PC-3 (cell line): ENCODE measurements around the gene KRT81. TPM values are rescaled to one million over a fixed set of nuclear protein-coding genes. Genes with fewer than 3 reads are reported as not detected.

Experiments used
- ATAC-seq: fragments of 200-7000 bp; cut with Tn5 transposase; 2 replicates; pipeline ENCODE4 v1.9.1; 2020; ENCODE audit warnings: mild to moderate bottlenecking, moderate library complexity
- BruUV-seq: library from RNA; stranded (reverse); fragments of 400-500 nt; replicated peaks from 2 replicates; lab custom pipeline; 2021; lab: Mats Ljungman, UMichigan
- CTCF ChIA-PET: fragments of 300-600 bp; sonication (Branson Sonifier 250); formaldehyde crosslinking; loops from one replicate; lab custom pipeline; 2022; ENCODE audit warnings: antibody characterized with exemption; lab: Charles Lee
- POLR2A ChIA-PET: fragments of 300-600 bp; sonication (Branson Sonifier 250); formaldehyde crosslinking; loops from one replicate; lab custom pipeline; 2022; ENCODE audit warnings: antibody characterized with exemption; ENCODE audit not compliant: unreplicated experiment; lab: Charles Lee
- DNase-seq: peaks from one replicate; pipeline ENCODE4 v3.0.0-alpha.2; 2015
- H2AFZ ChIP-seq: fragments of 300-600 bp; sonication (generic); 2 replicates; pipeline ENCODE4 v1.6.0; 2016; ENCODE audit warnings: antibody characterized with exemption, low read length
- H3F3A ChIP-seq: fragments of 300-600 bp; sonication (generic); one replicate; pipeline ENCODE4 v1.6.0; 2017; ENCODE audit warnings: antibody characterized with exemption, low read length, control low read depth, mild to moderate bottlenecking; ENCODE audit not compliant: unreplicated experiment
- H3K27ac ChIP-seq: fragments of 300-600 bp; sonication (generic); 2 replicates; pipeline ENCODE4 v1.5.1; 2016; ENCODE audit warnings: mild to moderate bottlenecking, low read length
- H3K27me3 ChIP-seq: fragments of 300-600 bp; sonication (generic); 2 replicates; pipeline ENCODE4 v1.6.1; 2016; ENCODE audit warnings: low read length, mixed read lengths
- H3K36me3 ChIP-seq: fragments of 300-600 bp; sonication (generic); 2 replicates; pipeline ENCODE4 v1.6.1; 2016; ENCODE audit warnings: low read depth, mixed run types, low read length, mixed read lengths
- H3K4me1 ChIP-seq: fragments of 300-600 bp; sonication (generic); 2 replicates; pipeline ENCODE4 v1.5.1; 2016; ENCODE audit warnings: low read length; ENCODE audit not compliant: insufficient read depth
- H3K4me2 ChIP-seq: fragments of 300-600 bp; sonication (generic); 2 replicates; pipeline ENCODE4 v1.6.0; 2016; ENCODE audit warnings: low read length
- H3K4me3 ChIP-seq: fragments of 300-600 bp; sonication (generic); 2 replicates; pipeline ENCODE4 v1.5.1; 2016; ENCODE audit warnings: mild to moderate bottlenecking, low read length, mixed read lengths
- H3K79me2 ChIP-seq: fragments of 300-600 bp; sonication (generic); 2 replicates; pipeline ENCODE4 v1.6.1; 2017; ENCODE audit warnings: low read length, mixed read lengths
- H3K9ac ChIP-seq: fragments of 300-600 bp; sonication (generic); 2 replicates; pipeline ENCODE4 v1.6.0; 2016; ENCODE audit warnings: mild to moderate bottlenecking, low read length
- H3K9me2 ChIP-seq: fragments of 300-600 bp; sonication (generic); replicated peaks from 2 replicates; pipeline ENCODE4 v1.6.1; 2016; ENCODE audit warnings: mixed run types, low read length, mixed read lengths
- H3K9me3 ChIP-seq: fragments of 300-600 bp; sonication (generic); 2 replicates; pipeline ENCODE4 v1.6.1; 2016; ENCODE audit warnings: low read length, mixed read lengths
- H4K20me1 ChIP-seq: fragments of 300-600 bp; sonication (generic); 2 replicates; pipeline ENCODE4 v1.6.1; 2016; ENCODE audit warnings: low read length, mixed read lengths
- CTCF ChIP-seq: fragments of 300-600 bp; sonication (generic); conservative IDR thresholded peaks from 2 replicates; pipeline ENCODE4 v1.5.1; 2017; ENCODE audit warnings: antibody characterized with exemption, low read depth, mild to moderate bottlenecking, low read length
- EZH2 ChIP-seq: fragments of 300-600 bp; sonication (generic); IDR thresholded peaks from one replicate; pipeline ENCODE4 v1.6.1; 2017; ENCODE audit warnings: antibody characterized with exemption, mild to moderate bottlenecking, low read length; ENCODE audit not compliant: unreplicated experiment
- EZH2phosphoT487 ChIP-seq: fragments of 300-600 bp; sonication (generic); IDR thresholded peaks from 2 replicates; pipeline ENCODE4 v1.6.1; 2018; ENCODE audit warnings: mild to moderate bottlenecking, antibody characterized with exemption, low read length, borderline replicate concordance
- intact Hi-C: fragments of 100-400 bp; cut with micrococcal nuclease; formaldehyde crosslinking; loops from 2 replicates; pipeline ENCODE4 v1.9.0; 2023
- total RNA-seq: library from RNA; depleted of rRNA; stranded (reverse); fragments of >200 nt; gene quantifications from 2 replicates; pipeline ENCODE4 v1.2.3, GENCODE V29; 2014

The KRT81 gene
- total RNA-seq, 1 experiment from 2014 or later: 1,688 TPM

- TSS peak; percentile 5 for BruUV-seq
- Histone ChIP-seq H3K9me2 (no peaks in the 10 kb centered on the region), H3K4me2 (no peak overlapping the region), H3K9ac (no peak overlapping the region), H4K20me1 (no peaks in the 10 kb centered on the region), H3K36me3 (peaks cover 18% of the 10 kb centered on the region; the same call in 1 of the 2 replicates), H3K27me3 (no peaks in the 10 kb centered on the region), H3K79me2 (no peaks in the 10 kb centered on the region), H2AFZ (no peak overlapping the region), H3F3A (peaks cover 29% of the 10 kb centered on the region), H3K4me1 (peaks cover 27% of the 10 kb centered on the region), H3K4me3 (no peak overlapping the region), H3K27ac (no peak overlapping the region), H3K9me3 (no peaks in the 10 kb centered on the region)
- intact Hi-C loops: loop anchor here (5.0 kb wide), 1 partner anchor 76 kb away; no protein-coding TSS in a partner anchor
- ChIA-PET POLR2A (interaction anchor here (0.6 kb wide), 1 partner anchor 87 kb away, joined by 4 read pairs; no protein-coding TSS in a partner anchor), CTCF (interaction anchor here (0.6 to 1.1 kb wide), 2 partner anchors 27 to 76 kb away, joined by 3 to 4 read pairs; no protein-coding TSS in a partner anchor)
- DNase-seq (peak; percentile 30), ATAC-seq (no peak)
- TF ChIP-seq CTCF (no peak), EZH2 (no peak), EZH2phosphoT487 (no peak)
These were observed 39.8 kb downstream of the KRT81 start for GRCh38 chr12:52251367-52252051.

GRCh38 chr12:52250048-52250990, 41.0 kb downstream of the KRT81 start:
- Histone ChIP-seq H3F3A (peaks cover 40% of the 10 kb centered on the region), H3K27ac (peak overlapping the region; percentile 96), H2AFZ (no peak overlapping the region), H3K4me2 (no peak overlapping the region), H3K27me3 (no peaks in the 10 kb centered on the region), H3K79me2 (no peaks in the 10 kb centered on the region), H3K9me2 (no peaks in the 10 kb centered on the region), H3K36me3 (peaks cover 30% of the 10 kb centered on the region; the same call in 1 of the 2 replicates), H3K9me3 (no peaks in the 10 kb centered on the region), H3K9ac (no peak overlapping the region), H3K4me1 (peaks cover 39% of the 10 kb centered on the region), H4K20me1 (no peaks in the 10 kb centered on the region), H3K4me3 (no peak overlapping the region)
- TF ChIP-seq EZH2: no peak
- no peak for TF ChIP-seq EZH2phosphoT487
- no peak for TF ChIP-seq CTCF
- BruUV-seq: no TSS peak
- no peak for ATAC-seq
- ChIA-PET CTCF (interaction anchor here (1.1 kb wide), 1 partner anchor 77 kb away, joined by 3 read pairs; no protein-coding TSS in a partner anchor), POLR2A (interaction anchor here (0.6 kb wide), 1 partner anchor 85 kb away, joined by 4 read pairs; no protein-coding TSS in a partner anchor)
- peak; percentile 35 for DNase-seq
- intact Hi-C loops: loop anchor here (5.0 kb wide), 1 partner anchor 77 kb away; no protein-coding TSS in a partner anchor
